PFSK-1 (cell line): ENCODE results near the gene CATSPERZ.

Source experiments
- POLR2AphosphoS5 ChIP-seq: IDR thresholded peaks from 2 replicates; pipeline ENCODE4 v1.6.1; 2012; ENCODE audit warnings: low read depth, mild to moderate bottlenecking, control low read depth, low read length, moderate library complexity
- REST ChIP-seq, 2 experiments: IDR thresholded peaks; 2 replicates each; pipeline versions ENCODE4 v1.6.1 to v1.8.0; 2011 to 2012; ENCODE audit warnings: low read depth in 2 of 2, low read length in 2 of 2, control low read depth in 1 of 2, inconsistent platforms in 1 of 2, mild to moderate bottlenecking in 1 of 2, moderate library complexity in 1 of 2; ENCODE audit not compliant: insufficient read depth in 1 of 2
- SIN3A ChIP-seq: IDR thresholded peaks from 2 replicates; pipeline ENCODE4 v1.6.1; 2012; ENCODE audit warnings: mild to moderate bottlenecking, low read length, moderate library complexity, borderline replicate concordance; ENCODE audit not compliant: insufficient read depth
- TAF1 ChIP-seq: IDR thresholded peaks from 2 replicates; pipeline ENCODE4 v1.6.1; 2012; ENCODE audit warnings: low read length, control low read depth, borderline replicate concordance; ENCODE audit not compliant: insufficient read depth

- TF ChIP-seq POLR2AphosphoS5 = no peak
- TF ChIP-seq TAF1 = no peak
- no peak for TF ChIP-seq REST (IDR thresholded peaks at IDR 0.05; ENCODE audit: insufficient read depth in 1 of 2, low read depth in 2 of 2, low read length in 2 of 2)
- TF ChIP-seq SIN3A = no peak
Observed at GRCh38 chr11:64258356-64258755, 41.8 kb upstream of the CATSPERZ start.
